K562 (cell line): Measurements from ENCODE around the gene LGALS7. TPM values are rescaled to one million over a fixed set of nuclear protein-coding genes. Genes with fewer than 3 reads are reported as not detected.

Experiments
- ATAC-seq: fragments of 200-7000 bp; cut with Tn5 transposase; 3 replicates; pipeline ENCODE4 v1.9.1; 2020; ENCODE audit warnings: moderate library complexity
- BruUV-seq: library from RNA; stranded (reverse); fragments of 400-500 nt; replicated peaks from 2 replicates; lab custom pipeline; 2021; lab: Mats Ljungman, UMichigan
- CTCF ChIA-PET: fragments of 300-600 bp; formaldehyde crosslinking; extraction: SDS; loops from one replicate; lab custom pipeline; 2021; ENCODE audit warnings: low intra/inter-chr PET ratio; lab: Yijun Ruan, JAX
- POLR2A ChIA-PET: fragments of 300-600, 350-650 bp; sonication (Branson Sonifier 250); formaldehyde crosslinking; extraction: SDS; loops from one replicate; lab custom pipeline; 2021; ENCODE audit warnings: antibody characterized with exemption, inconsistent platforms; lab: Yijun Ruan, JAX
- DNase-seq, 4 experiments: peaks; one replicate each; pipeline versions ENCODE4 v3.0.0 to v3.0.0-alpha.2; 2011 to 2018; ENCODE audit warnings: low spot score in 3 of 4, mixed read lengths in 3 of 4; ENCODE audit errors: extremely low read depth in 1 of 4
- FAIRE-seq: peaks from 2 replicates; lab custom pipeline; 2011; peaks lifted over from hg19 to GRCh38; lab: Jason Lieb, UNC
- H2AFZ ChIP-seq: 2 replicates; pipeline ENCODE4 v1.6.0; 2011; ENCODE audit warnings: low read depth, low read length, control low read depth, inconsistent platforms
- H3K27ac ChIP-seq: fragments of 200-600 bp; 3 replicates; pipeline ENCODE4 v1.8.0; 2011; ENCODE audit warnings: low read depth, mild to moderate bottlenecking, control low read depth, inconsistent platforms, low read length, moderate library complexity, mixed read lengths; ENCODE audit errors: extremely low read depth
- H3K27me3 ChIP-seq, 2 experiments: fragments of 300-600 bp in 1 of 2; 2 replicates in 1 of 2; 3 replicates in 1 of 2; pipeline versions ENCODE4 v1.6.0 to v1.8.0; 2011; ENCODE audit warnings: inconsistent platforms in 2 of 2, low read length in 2 of 2, mild to moderate bottlenecking in 1 of 2, mixed read lengths in 1 of 2, moderate library complexity in 1 of 2; ENCODE audit not compliant: control insufficient read depth in 2 of 2, insufficient read depth in 2 of 2
- H3K36me3 ChIP-seq: fragments of 300-600 bp; 3 replicates; pipeline ENCODE4 v1.8.0; 2011; ENCODE audit warnings: mild to moderate bottlenecking, low read length, inconsistent platforms; ENCODE audit not compliant: control insufficient read depth, insufficient read depth
- H3K4me1 ChIP-seq, 2 experiments: fragments of 200-600 bp in 1 of 2; replicated peaks in 1 of 2; 2 replicates in 1 of 2; 3 replicates in 1 of 2; pipeline versions ENCODE4 v1.5.1 to v1.8.0; 2011; ENCODE audit warnings: inconsistent platforms in 2 of 2, low read length in 2 of 2, mild to moderate bottlenecking in 1 of 2, mixed read lengths in 1 of 2, moderate library complexity in 1 of 2; ENCODE audit not compliant: control insufficient read depth in 2 of 2, insufficient read depth in 2 of 2
- H3K4me2 ChIP-seq: 2 replicates; pipeline ENCODE4 v1.6.1; 2011; ENCODE audit warnings: low read length, control low read depth, inconsistent platforms, mixed read lengths; ENCODE audit not compliant: insufficient read depth
- H3K4me3 ChIP-seq: fragments of 200-600 bp; sonication (generic), shearing (Covaris generic); 2 replicates; pipeline ENCODE4 v1.5.1; 2016; ENCODE audit warnings: control low read depth, inconsistent platforms
- H3K79me2 ChIP-seq: fragments of 200-600 bp; 3 replicates; pipeline ENCODE4 v1.8.0; 2011; ENCODE audit warnings: low read length, inconsistent platforms; ENCODE audit not compliant: control insufficient read depth, insufficient read depth
- H3K9ac ChIP-seq, 2 experiments: 2 replicates each; pipeline versions ENCODE4 v1.6.0 to v1.6.1; 2011; ENCODE audit warnings: low read depth in 2 of 2, low read length in 2 of 2, control low read depth in 1 of 2, inconsistent platforms in 1 of 2, mild to moderate bottlenecking in 1 of 2, mixed read lengths in 1 of 2; ENCODE audit not compliant: insufficient read depth in 1 of 2
- H3K9me1 ChIP-seq: one replicate; pipeline ENCODE4 v1.6.0; 2011; ENCODE audit warnings: inconsistent platforms, mild to moderate bottlenecking, low read length, moderate library complexity; ENCODE audit not compliant: control insufficient read depth, insufficient read depth
- H3K9me3 ChIP-seq: replicated peaks from 2 replicates; pipeline ENCODE4 v1.5.1; 2011; ENCODE audit warnings: low read depth, low read length, inconsistent platforms; ENCODE audit not compliant: control insufficient read depth, insufficient read depth
- H4K20me1 ChIP-seq: replicated peaks from 2 replicates; pipeline ENCODE4 v1.6.1; 2011; ENCODE audit warnings: low read length, inconsistent platforms, mixed read lengths; ENCODE audit not compliant: control insufficient read depth, insufficient read depth
- HNRNPH1 ChIP-seq: fragments of 200-400 bp; formaldehyde crosslinking; optimal IDR thresholded peaks from 2 replicates; pipeline ENCODE3; 2017; ENCODE audit warnings: low read depth, mild to moderate bottlenecking, low read length, moderate library complexity
- HOXB6 ChIP-seq: fragments of 250-450 bp; sonication (Bioruptor Pico); IDR thresholded peaks from 2 replicates; pipeline ENCODE4 v1.5.1; 2022; ENCODE audit warnings: mild to moderate bottlenecking, borderline replicate concordance
- KDM5B ChIP-seq: fragments of 200-600 bp; sonication (generic); IDR thresholded peaks from 2 replicates; pipeline ENCODE4 v1.6.1; 2012; ENCODE audit warnings: low read depth, mild to moderate bottlenecking, moderate library complexity, low read length, control low read depth, inconsistent platforms; ENCODE audit not compliant: insufficient replicate concordance
- RUNX1 ChIP-seq: sonication (generic); IDR thresholded peaks from 2 replicates; pipeline ENCODE4 v1.6.1; 2016; ENCODE audit warnings: antibody characterized with exemption, low read depth
- WGBS: fragments of 100-300 bp; shearing (Covaris generic); methylation state at CpG from one replicate; pipeline ENCODE4 v1.1.6; 2016; ENCODE audit warnings: low coverage, mixed read lengths; ENCODE audit not compliant: insufficient coverage; ENCODE audit errors: missing lambda C conversion rate; 5-methylcytosine and 5-hydroxymethylcytosine counted together
- in situ Hi-C: fragments of 300-500 bp; cut with MboI; formaldehyde crosslinking; loops from 4 replicates; pipeline ENCODE4 v1.15.0; 2018; ENCODE audit warnings: inconsistent platforms, mixed read lengths
- intact Hi-C: fragments of 100-400 bp; cut with micrococcal nuclease; formaldehyde crosslinking; loops from 2 replicates; pipeline ENCODE4 v1.14.2; 2022
- polyA plus RNA-seq, 8 experiments: library from polyadenylated mRNA; depleted of rRNA in 4 of 8; stranded (reverse) in 5 of 8; unstranded in 3 of 8; fragments of >200 nt; fragmentation: Nextera tagmentation in 2 of 8; fragmentation: Illumina TruSeq in 1 of 8; extraction: Ambion mirVana in 2 of 8; extraction: Trizol in 1 of 8; gene quantifications; 2 replicates each; pipeline versions ENCODE4 v1.2.1 to v1.2.3, GENCODE V29; 2011 to 2014; ENCODE audit warnings: inconsistent platforms in 1 of 8, missing spikeins in 1 of 8
- total RNA-seq, 7 experiments: library from RNA; depleted of rRNA in 6 of 7; stranded (reverse); fragments of >200 nt in 6 of 7; fragmentation: Illumina TruSeq in 2 of 7; extraction: Trizol in 2 of 7; gene quantifications; 2 replicates each; pipeline versions ENCODE4 v1.2.1 to v1.2.3, GENCODE V29; 2011 to 2021; ENCODE audit warnings: low replicate concordance in 1 of 7
- TF ChIP-seq, protein P1 (sequence below): fragments of 150-350 bp; IDR thresholded peaks from 2 replicates; pipeline ENCODE4 v1.6.1; 2014; ENCODE audit warnings: low read depth, mild to moderate bottlenecking, low read length, borderline replicate concordance
- TF ChIP-seq, protein P2 (sequence below): fragments of 450-650 bp; IDR thresholded peaks from 2 replicates; pipeline ENCODE4 v1.7.0; 2016; ENCODE audit warnings: borderline replicate concordance
- TF ChIP-seq, protein P3 (sequence below): fragments of 450-650 bp; IDR thresholded peaks from 2 replicates; pipeline ENCODE4 v1.6.1; 2018; ENCODE audit not compliant: partially characterized antibody
- TF ChIP-seq, protein P4 (sequence below): IDR thresholded peaks from 3 replicates; pipeline ENCODE4 v1.6.1; 2011; ENCODE audit warnings: borderline replicate concordance, mild to moderate bottlenecking; ENCODE audit not compliant: insufficient read length, insufficient read depth

LGALS7 gene
- total and polyA plus RNA-seq, 9 of the 15 experiments (the other 6 are each of a cell fraction or from before 2014, with no cell fraction given): not detected

DNA sequence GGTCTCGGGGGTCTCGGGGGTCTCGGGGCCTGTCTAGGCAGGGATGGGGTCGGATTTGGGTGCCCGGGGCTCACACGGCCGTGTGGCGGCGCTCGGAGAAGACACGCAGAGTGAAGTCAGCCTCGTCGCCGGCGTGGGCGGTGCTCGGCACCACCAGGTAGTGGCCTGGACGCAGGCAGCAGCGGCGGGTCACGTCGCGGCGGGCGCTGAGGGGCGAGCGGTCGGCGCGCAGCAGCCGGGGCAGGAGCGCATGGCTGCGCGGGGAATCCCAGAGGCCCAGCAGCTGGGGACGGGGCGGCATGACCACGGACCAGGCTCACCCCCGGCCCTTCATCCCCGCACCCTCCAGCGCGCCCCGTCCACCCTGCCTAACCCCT lies 37.3 kb downstream of the LGALS7 start:
- Histone ChIP-seq H3K4me1 (peaks cover 19 to 58% of the 10 kb centered on the region in 2 experiments; a peak in 4 of 5 replicates), H3K36me3 (peaks cover 13% of the 10 kb centered on the region; the same call in 1 of the 3 replicates), H4K20me1 (0 out of 2 replicates have a peak, but pooled peaks cover 3% of the 10 kb centered on the region), H3K9me1 (no peaks in the 10 kb centered on the region), H3K9ac (peak overlapping the region; percentile 41 to 92; a peak in 3 of 4 replicates), H3K27me3 (no peaks in the 10 kb centered on the region), H3K4me3 (peak overlapping the region; percentile 49), H3K9me3 (no peaks in the 10 kb centered on the region), H3K79me2 (peaks cover 8% of the 10 kb centered on the region; the same call in 1 of the 3 replicates), H2AFZ (peak overlapping the region; percentile 83), H3K4me2 (peak overlapping the region; percentile 73; the same call in 1 of the 2 replicates), H3K27ac (peak overlapping the region; percentile 66; the same call in 2 of the 3 replicates)
- in situ Hi-C loops: no loop called here
- peak; percentile 82 for ATAC-seq
- DNase-seq: peak; percentile 71 to 84 (median 72)
- no peak for FAIRE-seq
- WGBS: 0% methylated on average over 10 of the region's 42 CpGs
- BruUV-seq: no TSS peak
- CTCF ChIA-PET: no interaction called here
- intact Hi-C loops: loop anchor here (5.0 to 10.0 kb wide), 3 partner anchors 96 to 199 kb away; partner anchors contain the start of genes ECH1, MRPS12 and SARS2
- POLR2A ChIA-PET: no interaction called here
- TF ChIP-seq RUNX1 (no peak), HNRNPH1 (no peak), KDM5B (peak; percentile 55), HOXB6 (no peak)
- TF ChIP-seq, protein P1, sequence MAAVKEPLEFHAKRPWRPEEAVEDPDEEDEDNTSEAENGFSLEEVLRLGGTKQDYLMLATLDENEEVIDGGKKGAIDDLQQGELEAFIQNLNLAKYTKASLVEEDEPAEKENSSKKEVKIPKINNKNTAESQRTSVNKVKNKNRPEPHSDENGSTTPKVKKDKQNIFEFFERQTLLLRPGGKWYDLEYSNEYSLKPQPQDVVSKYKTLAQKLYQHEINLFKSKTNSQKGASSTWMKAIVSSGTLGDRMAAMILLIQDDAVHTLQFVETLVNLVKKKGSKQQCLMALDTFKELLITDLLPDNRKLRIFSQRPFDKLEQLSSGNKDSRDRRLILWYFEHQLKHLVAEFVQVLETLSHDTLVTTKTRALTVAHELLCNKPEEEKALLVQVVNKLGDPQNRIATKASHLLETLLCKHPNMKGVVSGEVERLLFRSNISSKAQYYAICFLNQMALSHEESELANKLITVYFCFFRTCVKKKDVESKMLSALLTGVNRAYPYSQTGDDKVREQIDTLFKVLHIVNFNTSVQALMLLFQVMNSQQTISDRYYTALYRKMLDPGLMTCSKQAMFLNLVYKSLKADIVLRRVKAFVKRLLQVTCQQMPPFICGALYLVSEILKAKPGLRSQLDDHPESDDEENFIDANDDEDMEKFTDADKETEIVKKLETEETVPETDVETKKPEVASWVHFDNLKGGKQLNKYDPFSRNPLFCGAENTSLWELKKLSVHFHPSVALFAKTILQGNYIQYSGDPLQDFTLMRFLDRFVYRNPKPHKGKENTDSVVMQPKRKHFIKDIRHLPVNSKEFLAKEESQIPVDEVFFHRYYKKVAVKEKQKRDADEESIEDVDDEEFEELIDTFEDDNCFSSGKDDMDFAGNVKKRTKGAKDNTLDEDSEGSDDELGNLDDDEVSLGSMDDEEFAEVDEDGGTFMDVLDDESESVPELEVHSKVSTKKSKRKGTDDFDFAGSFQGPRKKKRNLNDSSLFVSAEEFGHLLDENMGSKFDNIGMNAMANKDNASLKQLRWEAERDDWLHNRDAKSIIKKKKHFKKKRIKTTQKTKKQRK: no peak
- TF ChIP-seq, protein P2, sequence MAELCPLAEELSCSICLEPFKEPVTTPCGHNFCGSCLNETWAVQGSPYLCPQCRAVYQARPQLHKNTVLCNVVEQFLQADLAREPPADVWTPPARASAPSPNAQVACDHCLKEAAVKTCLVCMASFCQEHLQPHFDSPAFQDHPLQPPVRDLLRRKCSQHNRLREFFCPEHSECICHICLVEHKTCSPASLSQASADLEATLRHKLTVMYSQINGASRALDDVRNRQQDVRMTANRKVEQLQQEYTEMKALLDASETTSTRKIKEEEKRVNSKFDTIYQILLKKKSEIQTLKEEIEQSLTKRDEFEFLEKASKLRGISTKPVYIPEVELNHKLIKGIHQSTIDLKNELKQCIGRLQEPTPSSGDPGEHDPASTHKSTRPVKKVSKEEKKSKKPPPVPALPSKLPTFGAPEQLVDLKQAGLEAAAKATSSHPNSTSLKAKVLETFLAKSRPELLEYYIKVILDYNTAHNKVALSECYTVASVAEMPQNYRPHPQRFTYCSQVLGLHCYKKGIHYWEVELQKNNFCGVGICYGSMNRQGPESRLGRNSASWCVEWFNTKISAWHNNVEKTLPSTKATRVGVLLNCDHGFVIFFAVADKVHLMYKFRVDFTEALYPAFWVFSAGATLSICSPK: no peak
- TF ChIP-seq, protein P3, sequence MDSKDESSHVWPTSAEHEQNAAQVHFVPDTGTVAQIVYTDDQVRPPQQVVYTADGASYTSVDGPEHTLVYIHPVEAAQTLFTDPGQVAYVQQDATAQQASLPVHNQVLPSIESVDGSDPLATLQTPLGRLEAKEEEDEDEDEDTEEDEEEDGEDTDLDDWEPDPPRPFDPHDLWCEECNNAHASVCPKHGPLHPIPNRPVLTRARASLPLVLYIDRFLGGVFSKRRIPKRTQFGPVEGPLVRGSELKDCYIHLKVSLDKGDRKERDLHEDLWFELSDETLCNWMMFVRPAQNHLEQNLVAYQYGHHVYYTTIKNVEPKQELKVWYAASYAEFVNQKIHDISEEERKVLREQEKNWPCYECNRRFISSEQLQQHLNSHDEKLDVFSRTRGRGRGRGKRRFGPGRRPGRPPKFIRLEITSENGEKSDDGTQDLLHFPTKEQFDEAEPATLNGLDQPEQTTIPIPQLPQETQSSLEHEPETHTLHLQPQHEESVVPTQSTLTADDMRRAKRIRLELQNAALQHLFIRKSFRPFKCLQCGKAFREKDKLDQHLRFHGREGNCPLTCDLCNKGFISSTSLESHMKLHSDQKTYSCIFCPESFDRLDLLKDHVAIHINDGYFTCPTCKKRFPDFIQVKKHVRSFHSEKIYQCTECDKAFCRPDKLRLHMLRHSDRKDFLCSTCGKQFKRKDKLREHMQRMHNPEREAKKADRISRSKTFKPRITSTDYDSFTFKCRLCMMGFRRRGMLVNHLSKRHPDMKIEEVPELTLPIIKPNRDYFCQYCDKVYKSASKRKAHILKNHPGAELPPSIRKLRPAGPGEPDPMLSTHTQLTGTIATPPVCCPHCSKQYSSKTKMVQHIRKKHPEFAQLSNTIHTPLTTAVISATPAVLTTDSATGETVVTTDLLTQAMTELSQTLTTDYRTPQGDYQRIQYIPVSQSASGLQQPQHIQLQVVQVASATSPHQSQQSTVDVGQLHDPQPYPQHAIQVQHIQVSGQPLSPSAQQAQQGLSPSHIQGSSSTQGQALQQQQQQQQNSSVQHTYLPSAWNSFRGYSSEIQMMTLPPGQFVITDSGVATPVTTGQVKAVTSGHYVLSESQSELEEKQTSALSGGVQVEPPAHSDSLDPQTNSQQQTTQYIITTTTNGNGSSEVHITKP: no peak
- TF ChIP-seq, protein P4, sequence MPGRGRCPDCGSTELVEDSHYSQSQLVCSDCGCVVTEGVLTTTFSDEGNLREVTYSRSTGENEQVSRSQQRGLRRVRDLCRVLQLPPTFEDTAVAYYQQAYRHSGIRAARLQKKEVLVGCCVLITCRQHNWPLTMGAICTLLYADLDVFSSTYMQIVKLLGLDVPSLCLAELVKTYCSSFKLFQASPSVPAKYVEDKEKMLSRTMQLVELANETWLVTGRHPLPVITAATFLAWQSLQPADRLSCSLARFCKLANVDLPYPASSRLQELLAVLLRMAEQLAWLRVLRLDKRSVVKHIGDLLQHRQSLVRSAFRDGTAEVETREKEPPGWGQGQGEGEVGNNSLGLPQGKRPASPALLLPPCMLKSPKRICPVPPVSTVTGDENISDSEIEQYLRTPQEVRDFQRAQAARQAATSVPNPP: no peak
